Caco-2 (cell line): Measurements from ENCODE around the gene MSANTD2. TPM values are rescaled to one million over a fixed set of nuclear protein-coding genes. Genes with fewer than 3 reads are reported as not detected.

Experiments used
- BruUV-seq: library from RNA; stranded (reverse); fragments of 400-500 nt; replicated peaks from 2 replicates; lab custom pipeline; 2021; lab: Mats Ljungman, UMichigan
- CTCF ChIA-PET: fragments of 300-600 bp; sonication (Branson Sonifier 250); formaldehyde crosslinking; loops from one replicate; lab custom pipeline; 2022; ENCODE audit warnings: antibody characterized with exemption; lab: Charles Lee
- POLR2A ChIA-PET: fragments of 300-600 bp; sonication (Branson Sonifier 250); formaldehyde crosslinking; loops from one replicate; lab custom pipeline; 2022; ENCODE audit warnings: antibody characterized with exemption; lab: Charles Lee
- DNase-seq, 2 experiments: peaks; one replicate each; pipeline versions ENCODE4 v3.0.0 to v3.0.0-alpha.2; 2020 to 2022
- H3K27me3 ChIP-seq: replicated peaks from 2 replicates; pipeline ENCODE4 v1.6.0; 2011; ENCODE audit warnings: low read length; ENCODE audit not compliant: control insufficient read depth, insufficient read depth
- H3K36me3 ChIP-seq: 2 replicates; pipeline ENCODE4 v1.5.1; 2011; ENCODE audit warnings: low read length; ENCODE audit not compliant: control insufficient read depth, insufficient read depth
- H3K4me1 ChIP-seq: fragments of 250-450 bp; sonication (Bioruptor Pico); 2 replicates; pipeline ENCODE4 v1.5.1; 2020; ENCODE audit warnings: mild to moderate bottlenecking
- H3K4me3 ChIP-seq: 2 replicates; pipeline ENCODE4 v1.5.1; 2011; ENCODE audit warnings: low read depth, mild to moderate bottlenecking, control low read depth, low read length
- H3K9me3 ChIP-seq: fragments of 250-450 bp; sonication (Bioruptor Pico); 2 replicates; pipeline ENCODE4 v1.5.1; 2020; ENCODE audit warnings: mild to moderate bottlenecking, moderate library complexity
- H3K27ac Mint-ChIP-seq: one replicate; pipeline ENCODE4 v1.8.0; 2022; ENCODE audit warnings: mixed read lengths; ENCODE audit not compliant: unreplicated experiment
- H3K27me3 Mint-ChIP-seq: one replicate; pipeline ENCODE4 v1.8.0; 2022; ENCODE audit warnings: mixed read lengths; ENCODE audit not compliant: insufficient read depth, unreplicated experiment
- H3K36me3 Mint-ChIP-seq: one replicate; pipeline ENCODE4 v1.8.0; 2022; ENCODE audit warnings: mild to moderate bottlenecking, mixed read lengths; ENCODE audit not compliant: insufficient read depth, unreplicated experiment
- H3K4me1 Mint-ChIP-seq: one replicate; pipeline ENCODE4 v1.8.0; 2022; ENCODE audit warnings: low read depth, mixed read lengths; ENCODE audit not compliant: unreplicated experiment
- H3K4me3 Mint-ChIP-seq: one replicate; pipeline ENCODE4 v1.8.0; 2022; ENCODE audit warnings: mild to moderate bottlenecking, moderate library complexity, mixed read lengths; ENCODE audit not compliant: unreplicated experiment
- H3K9me3 Mint-ChIP-seq: one replicate; pipeline ENCODE4 v1.8.0; 2022; ENCODE audit warnings: mixed read lengths; ENCODE audit not compliant: unreplicated experiment
- CTCF ChIP-seq, 2 experiments: fragments of 200-600 bp in 1 of 2; IDR thresholded peaks; 1 replicate in 1 of 2; 2 replicates in 1 of 2; pipeline versions ENCODE4 v1.5.1 to v1.8.0; 2011 to 2022; ENCODE audit warnings: antibody characterized with exemption in 1 of 2, control low read depth in 1 of 2, inconsistent platforms in 1 of 2, low read depth in 1 of 2, low read length in 1 of 2, mild to moderate bottlenecking in 1 of 2, moderate library complexity in 1 of 2; ENCODE audit not compliant: insufficient read depth in 1 of 2, severe bottlenecking in 1 of 2, unreplicated experiment in 1 of 2
- intact Hi-C: fragments of 100-400 bp; cut with micrococcal nuclease; formaldehyde crosslinking; loops from one replicate; pipeline ENCODE4 v1.10.0; 2022; ENCODE audit not compliant: unreplicated experiment
- total RNA-seq: library from RNA; stranded (reverse); gene quantifications from 2 replicates; pipeline ENCODE4 v1.2.3, GENCODE V29; 2022

MSANTD2 gene
- total RNA-seq, 1 experiment from 2014 or later: 28.3 TPM

DNA sequence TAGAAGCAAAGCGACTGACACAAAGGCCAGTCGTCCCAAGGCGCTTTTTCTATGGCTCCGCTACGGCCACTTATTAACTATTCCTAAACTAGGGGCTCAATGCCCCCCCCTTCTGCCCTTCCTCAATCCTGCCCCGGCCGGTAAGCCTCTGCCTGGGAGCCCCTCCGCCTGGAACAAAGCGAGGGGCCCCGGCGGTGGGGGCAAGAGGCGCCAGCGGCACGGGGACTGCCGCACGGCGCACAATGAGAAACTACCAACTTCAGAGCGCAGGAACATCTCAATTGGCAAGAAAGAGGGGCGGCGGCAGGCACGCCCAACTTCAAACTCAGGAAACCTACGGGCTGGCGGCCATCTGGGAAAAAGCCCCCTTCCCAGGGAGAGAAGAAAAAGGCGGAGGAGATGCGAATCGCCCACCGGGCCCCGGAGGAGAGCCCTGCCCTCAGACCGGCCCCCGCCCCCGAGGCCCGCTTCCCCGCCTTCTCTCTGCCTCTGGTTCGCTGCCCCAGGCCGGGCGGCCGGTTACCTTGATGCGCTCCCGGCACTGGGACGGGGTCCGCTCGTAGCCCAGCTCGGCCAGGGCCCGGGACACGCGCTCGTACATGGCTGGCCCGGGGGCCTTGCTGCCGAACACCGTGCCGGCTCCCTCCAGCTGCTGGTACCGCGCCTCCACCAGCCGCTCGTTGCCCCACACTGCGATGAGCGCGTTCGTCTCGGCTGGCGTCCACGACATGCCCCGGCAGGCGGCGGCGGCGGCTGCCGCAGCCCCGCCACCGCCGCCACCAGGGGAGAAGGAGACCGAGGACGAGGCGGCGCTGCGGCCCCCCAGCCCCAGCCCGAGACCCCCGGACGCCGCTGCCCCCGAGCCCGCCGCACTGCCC, 619 bp downstream of the MSANTD2 start:
- H3K27me3 ChIP-seq: no peaks in the 10 kb centered on the region
- CTCF ChIA-PET: interaction anchor here (0.8 to 4.5 kb wide), 15 partner anchors 21 to 155 kb away, joined by 3 to 36 read pairs (median 6); partner anchors contain the start of gene ESAM
- peaks cover 17% of the 10 kb centered on the region for H3K4me1 ChIP-seq
- H3K36me3 ChIP-seq: no peaks in the 10 kb centered on the region
- peaks cover 25% of the 10 kb centered on the region for H3K4me1 Mint-ChIP-seq
- no peak for TF ChIP-seq CTCF (IDR thresholded peaks at IDR 0.05; ENCODE audit: insufficient read depth in 1 of 2, low read depth in 1 of 2, low read length in 1 of 2, severe bottlenecking in 1 of 2, unreplicated experiment in 1 of 2)
- POLR2A ChIA-PET: interaction anchor here (0.6 to 1.4 kb wide), 5 partner anchors 12 to 177 kb away, joined by 3 to 8 read pairs (median 3); no protein-coding TSS in a partner anchor
- no peaks in the 10 kb centered on the region for H3K9me3 Mint-ChIP-seq
- no TSS peak for BruUV-seq
- no peaks in the 10 kb centered on the region for H3K9me3 ChIP-seq
- peak overlapping the region; percentile 96 for H3K4me3 ChIP-seq
- intact Hi-C loops: loop anchor here (1.0 kb wide), 3 partner anchors 24 to 177 kb away; partner anchors contain the start of gene TBRG1
- peak overlapping the region; percentile 65 for H3K27ac Mint-ChIP-seq
- H3K4me3 Mint-ChIP-seq: peak overlapping the region; percentile 81
- peak; percentile 51 to 71 for DNase-seq
- peaks cover 13% of the 10 kb centered on the region for H3K36me3 Mint-ChIP-seq
- H3K27me3 Mint-ChIP-seq: no peaks in the 10 kb centered on the region

- peak in 1 of 2 experiments; percentile 38 for DNase-seq
- Mint-ChIP-seq H3K27ac (peak overlapping the region; percentile 65), H3K4me3 (peak overlapping the region; percentile 81), H3K9me3 (no peaks in the 10 kb centered on the region), H3K27me3 (no peaks in the 10 kb centered on the region), H3K4me1 (peaks cover 25% of the 10 kb centered on the region), H3K36me3 (peaks cover 13% of the 10 kb centered on the region)
- Histone ChIP-seq H3K27me3 (no peaks in the 10 kb centered on the region), H3K4me1 (peaks cover 17% of the 10 kb centered on the region), H3K4me3 (peak overlapping the region; percentile 96), H3K36me3 (no peaks in the 10 kb centered on the region), H3K9me3 (no peaks in the 10 kb centered on the region)
- ChIA-PET CTCF (interaction anchor here (0.8 to 4.5 kb wide), 12 partner anchors 20 to 154 kb away, joined by 3 to 36 read pairs (median 6); partner anchors contain the start of gene ESAM), POLR2A (interaction anchor here (0.7 to 1.1 kb wide), 4 partner anchors 30 to 1737 kb away, joined by 3 to 8 read pairs (median 4); no protein-coding TSS in a partner anchor)
- intact Hi-C loops: loop anchor here (1.0 kb wide), 1 partner anchor 38 kb away; no protein-coding TSS in a partner anchor
- TF ChIP-seq CTCF (IDR thresholded peaks at IDR 0.05; ENCODE audit: insufficient read depth in 1 of 2, low read depth in 1 of 2, low read length in 1 of 2, severe bottlenecking in 1 of 2, unreplicated experiment in 1 of 2): no peak
- no TSS peak for BruUV-seq
Observed at GRCh38 chr11:124798991-124799347, 1.2 kb downstream of the MSANTD2 start.

GRCh38 chr11:124796312-124796711, 3.9 kb downstream of the MSANTD2 start:
- no peaks in the 10 kb centered on the region for H3K9me3 Mint-ChIP-seq
- H3K4me3 Mint-ChIP-seq: no peak overlapping the region
- peaks cover 23% of the 10 kb centered on the region for H3K4me1 Mint-ChIP-seq
- CTCF ChIA-PET: no interaction called here
- TF ChIP-seq CTCF (IDR thresholded peaks at IDR 0.05; ENCODE audit: insufficient read depth in 1 of 2, low read depth in 1 of 2, low read length in 1 of 2, severe bottlenecking in 1 of 2, unreplicated experiment in 1 of 2): no peak
- POLR2A ChIA-PET: interaction anchor here (0.8 to 1.3 kb wide), 2 partner anchors 40 to 123 kb away, joined by 3 to 10 read pairs; partner anchors contain the start of genes SIAE and SPA17
- intact Hi-C loops: no loop called here
- Histone ChIP-seq H3K4me3 (no peak overlapping the region), H3K27me3 (no peaks in the 10 kb centered on the region), H3K36me3 (no peaks in the 10 kb centered on the region), H3K9me3 (no peaks in the 10 kb centered on the region), H3K4me1 (peaks cover 9% of the 10 kb centered on the region)
- BruUV-seq: no TSS peak
- no peak for DNase-seq
- peaks cover 13% of the 10 kb centered on the region for H3K36me3 Mint-ChIP-seq
- no peak overlapping the region for H3K27ac Mint-ChIP-seq
- no peaks in the 10 kb centered on the region for H3K27me3 Mint-ChIP-seq
